B cell (primary cell): Measurements from ENCODE around the gene VPS8. TPM values are rescaled to one million over a fixed set of nuclear protein-coding genes. Genes with fewer than 3 reads are reported as not detected.
"Not testable (repeated sequence)": the region's sequence is repeated elsewhere in the genome, so short reads cannot be mapped to it uniquely, and the experiment has no call there.

Experiments used
- ATAC-seq: fragments of 200-7000 bp; cut with Tn5 transposase; one replicate; pipeline ENCODE4 v1.10.0; 2021; ENCODE audit warnings: low read depth, mild to moderate bottlenecking, moderate number of reproducible peaks, moderate library complexity
- CTCF ChIA-PET: fragments of 350-600 bp; sonication (Branson Sonifier 250); formaldehyde crosslinking; loops from one replicate; lab custom pipeline; 2021; ENCODE audit warnings: antibody characterized with exemption, inconsistent platforms; lab: Charles Lee
- POLR2A ChIA-PET: fragments of 350-600 bp; sonication (Branson Sonifier 250); formaldehyde crosslinking; loops from one replicate; lab custom pipeline; 2021; ENCODE audit warnings: antibody characterized with exemption; lab: Charles Lee
- DNase-seq: peaks from one replicate; pipeline ENCODE4 v3.0.0; 2013
- H2AFZ ChIP-seq: 2 replicates; pipeline ENCODE4 v1.6.1; 2012; ENCODE audit warnings: mild to moderate bottlenecking, low read depth, low read length; ENCODE audit not compliant: insufficient read depth, poor library complexity, severe bottlenecking
- H3K27ac ChIP-seq, 2 donors: 1 replicate in 1 of 2; 2 replicates in 1 of 2; pipeline ENCODE4 v1.5.1; 2012 to 2013; ENCODE audit warnings: low read length in 2 of 2, mild to moderate bottlenecking in 2 of 2, moderate library complexity in 1 of 2
- H3K27me3 ChIP-seq, 4 experiments: fragments of 200-600 bp in 1 of 4; sonication (generic) in 1 of 4; replicated peaks in 1 of 4; 1 replicate in 2 of 4; 2 replicates in 2 of 4; pipeline versions ENCODE4 v1.6.1 to v1.7.0; 2013 to 2016; ENCODE audit warnings: low read length in 3 of 4, mild to moderate bottlenecking in 2 of 4, mixed read lengths in 1 of 4, moderate library complexity in 1 of 4; ENCODE audit not compliant: insufficient read depth in 4 of 4, control insufficient read depth in 3 of 4; ENCODE audit errors: control extremely low read depth in 1 of 4
- H3K36me3 ChIP-seq, 2 experiments: replicated peaks in 1 of 2; 1 replicate in 1 of 2; 2 replicates in 1 of 2; pipeline versions ENCODE4 v1.6.1 to v1.7.1; 2013; ENCODE audit warnings: low read length in 1 of 2; ENCODE audit not compliant: insufficient read depth in 2 of 2, control insufficient read depth in 1 of 2; ENCODE audit errors: control extremely low read depth in 1 of 2, extremely low read depth in 1 of 2
- H3K4me1 ChIP-seq, 2 donors: fragments of 200-600 bp in 1 of 2; sonication (generic) in 1 of 2; 1 replicate in 1 of 2; 2 replicates in 1 of 2; pipeline versions ENCODE4 v1.5.1 to v1.6.1; 2013 to 2017; ENCODE audit warnings: low read length in 2 of 2; ENCODE audit not compliant: control insufficient read depth in 2 of 2, insufficient read depth in 2 of 2
- H3K4me2 ChIP-seq: replicated peaks from 2 replicates; pipeline ENCODE3; 2012; ENCODE audit warnings: mild to moderate bottlenecking, low read depth, low read length; ENCODE audit not compliant: poor library complexity, severe bottlenecking
- H3K4me3 ChIP-seq, 5 experiments: fragments of 200-600 bp in 1 of 5; sonication (generic) in 1 of 5; 1 replicate in 3 of 5; 2 replicates in 2 of 5; pipeline versions ENCODE4 v1.5.1 to v1.7.0; 2011 to 2016; ENCODE audit warnings: low read length in 4 of 5, mild to moderate bottlenecking in 4 of 5, low read depth in 2 of 5, control low read depth in 1 of 5, moderate library complexity in 1 of 5; ENCODE audit not compliant: insufficient read depth in 1 of 5; ENCODE audit errors: control extremely low read depth in 1 of 5, extremely low read depth in 1 of 5
- H3K79me2 ChIP-seq: fragments of 200-600 bp; sonication (generic); one replicate; pipeline ENCODE4 v1.6.0; 2016; ENCODE audit warnings: low read length; ENCODE audit not compliant: control insufficient read depth, insufficient read depth
- H3K9ac ChIP-seq: fragments of 200-600 bp; sonication (generic); 2 replicates; pipeline ENCODE4 v1.6.1; 2017; ENCODE audit warnings: mild to moderate bottlenecking, low read length, moderate library complexity
- H3K9me3 ChIP-seq, 3 donors: one replicate each; pipeline versions ENCODE4 v1.6.1 to v1.7.1; 2013; ENCODE audit warnings: low read length in 2 of 3; ENCODE audit not compliant: control insufficient read depth in 2 of 3, insufficient read depth in 1 of 3; ENCODE audit errors: control extremely low read depth in 1 of 3
- H4K20me1 ChIP-seq: 2 replicates; pipeline ENCODE4 v1.6.0; 2012; ENCODE audit warnings: mild to moderate bottlenecking, low read length; ENCODE audit not compliant: insufficient read depth, control insufficient read depth, poor library complexity, severe bottlenecking
- H3K27ac Mint-ChIP-seq: one replicate; pipeline ENCODE4 v1.8.0; 2021; ENCODE audit warnings: mixed read lengths
- H3K27me3 Mint-ChIP-seq: one replicate; pipeline ENCODE4 v1.8.0; 2021; ENCODE audit warnings: mixed read lengths
- H3K4me1 Mint-ChIP-seq: one replicate; pipeline ENCODE4 v1.8.0; 2021; ENCODE audit warnings: mixed read lengths
- H3K4me3 Mint-ChIP-seq: one replicate; pipeline ENCODE4 v1.8.0; 2021; ENCODE audit warnings: mixed read lengths
- H3K9me3 Mint-ChIP-seq: one replicate; pipeline ENCODE4 v1.8.0; 2022; ENCODE audit warnings: mixed read lengths; ENCODE audit not compliant: insufficient read depth
- EZH2 ChIP-seq: IDR thresholded peaks from 2 replicates; pipeline ENCODE4 v1.6.1; 2012; ENCODE audit warnings: borderline replicate concordance, low read depth, mild to moderate bottlenecking, moderate library complexity, low read length; ENCODE audit not compliant: insufficient read depth, poor library complexity, severe bottlenecking
- WGBS: methylation state at CpG from one replicate; pipeline ENCODE4 v1.1.5; 2013; ENCODE audit warnings: missing lambda C conversion rate; ENCODE audit not compliant: insufficient coverage; 5-methylcytosine and 5-hydroxymethylcytosine counted together
- intact Hi-C: fragments of 100-400 bp; cut with micrococcal nuclease; formaldehyde crosslinking; loops from one replicate; pipeline ENCODE4 v1.10.0; 2022
- polyA plus RNA-seq: library from polyadenylated mRNA; depleted of rRNA; stranded (reverse); fragments of >200 nt; gene quantifications from 2 replicates; pipeline ENCODE4 v1.2.3, GENCODE V29; 2012
- total RNA-seq, 2 donors: library from RNA; stranded (reverse); fragments of 120-200 nt in 1 of 2; gene quantifications; 1 replicate in 1 of 2; 2 replicates in 1 of 2; pipeline versions ENCODE4 v1.2.3 to v1.2.4, GENCODE V29; 2013 to 2022
- TF ChIP-seq, protein P1 (sequence below): fragments of 200-600 bp; IDR thresholded peaks from one replicate; pipeline ENCODE4 v1.8.0; 2022; ENCODE audit warnings: antibody characterized with exemption, mild to moderate bottlenecking

The VPS8 gene
- total and polyA plus RNA-seq, 2 donors (not counting 1 experiment from before 2014, with no cell fraction given) = 18.3 to 95.6 TPM

DNA sequence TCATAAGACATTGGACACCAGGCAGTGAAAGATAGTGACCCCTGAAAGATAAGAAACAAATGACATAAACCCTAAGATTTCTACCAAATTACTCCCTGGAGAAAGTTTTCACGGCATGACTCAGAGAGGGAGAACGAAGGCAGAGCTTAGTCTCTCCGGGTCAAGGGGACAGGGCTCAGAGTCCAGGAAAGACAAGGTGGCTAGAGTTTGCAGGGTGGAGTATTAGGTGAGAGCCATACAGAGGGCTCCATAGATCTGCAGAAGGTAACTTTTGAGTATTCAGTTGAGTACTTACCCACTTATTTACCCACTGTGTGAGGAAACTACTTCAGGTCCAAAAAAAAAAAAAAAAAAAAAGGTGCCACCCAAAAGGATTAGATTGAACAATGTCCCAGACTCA is 197.7 kb downstream of the VPS8 start:
- Histone ChIP-seq H3K27me3 (no peaks in the 10 kb centered on the region), H3K79me2 (no peaks in the 10 kb centered on the region), H3K36me3 (peaks cover 9 to 17% of the 10 kb centered on the region in 2 experiments), H3K4me2 (no peak overlapping the region), H4K20me1 (no peaks in the 10 kb centered on the region), H3K9ac (no peak overlapping the region), H3K4me3 (no peak overlapping the region), H2AFZ (no peak overlapping the region), H3K27ac (no peak overlapping the region), H3K9me3 (peaks cover 8 to 11% (median 11%) of the 10 kb centered on the region in 3 donors), H3K4me1 (no peaks in the 10 kb centered on the region)
- no peak for TF ChIP-seq EZH2
- TF ChIP-seq, protein P1, sequence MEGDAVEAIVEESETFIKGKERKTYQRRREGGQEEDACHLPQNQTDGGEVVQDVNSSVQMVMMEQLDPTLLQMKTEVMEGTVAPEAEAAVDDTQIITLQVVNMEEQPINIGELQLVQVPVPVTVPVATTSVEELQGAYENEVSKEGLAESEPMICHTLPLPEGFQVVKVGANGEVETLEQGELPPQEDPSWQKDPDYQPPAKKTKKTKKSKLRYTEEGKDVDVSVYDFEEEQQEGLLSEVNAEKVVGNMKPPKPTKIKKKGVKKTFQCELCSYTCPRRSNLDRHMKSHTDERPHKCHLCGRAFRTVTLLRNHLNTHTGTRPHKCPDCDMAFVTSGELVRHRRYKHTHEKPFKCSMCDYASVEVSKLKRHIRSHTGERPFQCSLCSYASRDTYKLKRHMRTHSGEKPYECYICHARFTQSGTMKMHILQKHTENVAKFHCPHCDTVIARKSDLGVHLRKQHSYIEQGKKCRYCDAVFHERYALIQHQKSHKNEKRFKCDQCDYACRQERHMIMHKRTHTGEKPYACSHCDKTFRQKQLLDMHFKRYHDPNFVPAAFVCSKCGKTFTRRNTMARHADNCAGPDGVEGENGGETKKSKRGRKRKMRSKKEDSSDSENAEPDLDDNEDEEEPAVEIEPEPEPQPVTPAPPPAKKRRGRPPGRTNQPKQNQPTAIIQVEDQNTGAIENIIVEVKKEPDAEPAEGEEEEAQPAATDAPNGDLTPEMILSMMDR = no peak
- H3K27ac Mint-ChIP-seq = no peak overlapping the region
- H3K27me3 Mint-ChIP-seq = no peaks in the 10 kb centered on the region
- H3K4me3 Mint-ChIP-seq = no peak overlapping the region
- intact Hi-C loops = no loop called here
- WGBS = 90% methylated on average over 2 of the region's 3 CpGs
- POLR2A ChIA-PET = no interaction called here
- CTCF ChIA-PET = no interaction called here
- DNase-seq (no peak), ATAC-seq (no peak)
- H3K9me3 Mint-ChIP-seq = peaks cover 14% of the 10 kb centered on the region
- H3K4me1 Mint-ChIP-seq = no peaks in the 10 kb centered on the region

DNA sequence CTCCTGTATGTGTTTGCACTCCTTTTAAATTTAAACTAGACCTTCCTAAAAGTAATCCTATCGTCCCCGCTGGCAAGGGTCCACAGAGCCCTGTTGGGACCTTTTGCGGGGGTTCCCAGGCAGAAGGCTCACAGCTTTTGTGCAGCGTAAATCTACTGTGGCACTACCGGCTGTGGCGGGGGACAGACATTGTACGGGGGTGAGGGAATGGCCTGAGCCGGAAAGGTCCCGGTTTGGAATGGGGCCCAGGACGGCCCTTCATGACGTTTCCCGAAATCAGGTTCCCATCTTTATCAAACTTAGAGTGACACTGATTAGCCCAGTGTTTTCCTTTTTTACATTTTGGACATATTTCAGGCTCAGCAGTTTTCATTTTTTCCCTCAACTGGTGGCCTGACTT is 205.6 kb downstream of the VPS8 start:
- intact Hi-C loops, POLR2A ChIA-PET, H3K27me3 ChIP-seq, DNase-seq, H3K4me1 ChIP-seq, ATAC-seq, H3K4me2 ChIP-seq, H3K4me3 Mint-ChIP-seq, H3K27me3 Mint-ChIP-seq, H3K4me1 Mint-ChIP-seq, H3K27ac ChIP-seq, H2AFZ ChIP-seq, H3K9me3 Mint-ChIP-seq, H3K79me2 ChIP-seq, H3K27ac Mint-ChIP-seq, H3K9ac ChIP-seq, H4K20me1 ChIP-seq, H3K4me3 ChIP-seq: not testable (repeated sequence)
- CTCF ChIA-PET = interaction anchor here (0.6 kb wide), 1 partner anchor 559 kb away, joined by 3 read pairs; no protein-coding TSS in a partner anchor
- Histone ChIP-seq H3K36me3 (peaks cover under 1 to 16% of the 10 kb centered on the region in 2 experiments), H3K9me3 (peaks cover 0 to 19% (median 12%) of the 10 kb centered on the region in 3 donors)
- 100% methylated on average over 6 of the region's 12 CpGs for WGBS

DNA sequence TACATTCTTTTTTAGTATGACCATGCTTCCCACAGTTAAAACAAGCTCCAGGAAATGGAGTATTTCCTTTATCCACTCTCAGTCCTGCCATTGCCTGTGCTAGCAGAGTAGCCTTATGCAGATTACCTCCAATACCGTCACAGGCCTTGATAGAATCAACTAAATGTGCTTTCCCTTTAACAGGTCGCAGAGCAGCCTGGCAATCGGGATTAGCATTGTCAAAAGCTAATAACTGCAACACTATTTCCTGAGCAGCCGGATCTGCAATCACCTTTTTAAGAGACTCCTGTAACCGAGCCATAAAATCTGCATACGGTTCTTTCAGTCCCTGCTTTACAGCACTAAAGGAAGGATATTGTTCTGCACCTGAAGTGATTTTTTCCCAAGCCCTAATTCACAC is 206.0 kb downstream of the VPS8 start:
- POLR2A ChIA-PET, ATAC-seq, H3K9ac ChIP-seq, intact Hi-C loops, H2AFZ ChIP-seq, H3K4me2 ChIP-seq, H3K4me3 Mint-ChIP-seq, H3K27ac Mint-ChIP-seq, H3K9me3 Mint-ChIP-seq, H3K27me3 Mint-ChIP-seq, H3K4me3 ChIP-seq, H3K79me2 ChIP-seq, H3K4me1 ChIP-seq, H3K27me3 ChIP-seq, H4K20me1 ChIP-seq, H3K27ac ChIP-seq, DNase-seq, H3K4me1 Mint-ChIP-seq: not testable (repeated sequence)
- peaks cover 0 to 19% (median 12%) of the 10 kb centered on the region in 3 donors for H3K9me3 ChIP-seq
- CTCF ChIA-PET = interaction anchor here (0.6 kb wide), 1 partner anchor 559 kb away, joined by 3 read pairs; no protein-coding TSS in a partner anchor
- WGBS = 99% methylated on average over 6 of the region's 6 CpGs
- H3K36me3 ChIP-seq = peaks cover 0 to 16% of the 10 kb centered on the region in 2 experiments
